Small intestine (tissue), 7 donors: Measurements from ENCODE around the gene GBX1. TPM values are rescaled to one million over a fixed set of nuclear protein-coding genes. Genes with fewer than 3 reads are reported as not detected.

Experiments used
- DNase-seq, 2 donors: peaks; one replicate each; pipeline versions ENCODE4 v3.0.0 to v3.0.0-alpha.2; 2013
- FAIRE-seq: peaks from 2 replicates; lab custom pipeline; 2012; peaks lifted over from hg19 to GRCh38; lab: Jason Lieb, UNC
- H3K27ac ChIP-seq, 3 donors: one replicate each; pipeline ENCODE4 v1.5.1; 2013; ENCODE audit warnings: low read length in 2 of 3, mild to moderate bottlenecking in 2 of 3, control low read depth in 1 of 3, inconsistent platforms in 1 of 3, low read depth in 1 of 3, moderate library complexity in 1 of 3
- H3K27me3 ChIP-seq, 3 donors: one replicate each; pipeline ENCODE4 v1.6.1; 2013; ENCODE audit warnings: low read length in 3 of 3, inconsistent platforms in 1 of 3; ENCODE audit not compliant: control insufficient read depth in 3 of 3, insufficient read depth in 3 of 3
- H3K36me3 ChIP-seq, 3 donors: one replicate each; pipeline ENCODE4 v1.6.1; 2013; ENCODE audit warnings: low read length in 3 of 3, inconsistent platforms in 1 of 3, low read depth in 1 of 3, mild to moderate bottlenecking in 1 of 3, moderate library complexity in 1 of 3; ENCODE audit not compliant: control insufficient read depth in 3 of 3, insufficient read depth in 2 of 3
- H3K4me1 ChIP-seq, 3 donors: one replicate each; pipeline ENCODE4 v1.6.1; 2013; ENCODE audit warnings: low read length in 2 of 3, inconsistent platforms in 1 of 3, low read depth in 1 of 3, mild to moderate bottlenecking in 1 of 3, moderate library complexity in 1 of 3; ENCODE audit not compliant: control insufficient read depth in 3 of 3, insufficient read depth in 2 of 3
- H3K4me3 ChIP-seq, 3 donors: one replicate each; pipeline ENCODE4 v1.5.1; 2013; ENCODE audit warnings: low read length in 3 of 3, control low read depth in 1 of 3, inconsistent platforms in 1 of 3, low read depth in 1 of 3, mild to moderate bottlenecking in 1 of 3, moderate library complexity in 1 of 3
- H3K9me3 ChIP-seq, 2 donors: one replicate each; pipeline ENCODE4 v1.6.1; 2013; ENCODE audit warnings: low read depth in 1 of 2, low read length in 1 of 2; ENCODE audit not compliant: control insufficient read depth in 2 of 2, insufficient read depth in 1 of 2
- WGBS, 3 donors: extraction: QIAGEN DNeasy Blood & Tissue Kit; methylation state at CpG; one replicate each; pipeline ENCODE4 v1.1.7; 2013; 5-methylcytosine and 5-hydroxymethylcytosine counted together
- polyA plus RNA-seq, 4 donors: library from polyadenylated mRNA; stranded (reverse) in 3 of 4; unstranded in 1 of 4; fragments of 200-250 nt in 3 of 4; fragments of 120-200 nt in 1 of 4; gene quantifications; one replicate each; pipeline versions ENCODE4 v1.2.1 to v1.2.3, GENCODE V29; 2013
- donor health status: healthy with polysubstance abuse.
- donor health status: control.
- donor health status: control.
- donor health status: Bipolar disorder and iron deficiency.
- donor health status: healthy.

The GBX1 gene
- polyA plus RNA-seq, 4 donors, result 0.06 TPM; not detected in 3

DNA sequence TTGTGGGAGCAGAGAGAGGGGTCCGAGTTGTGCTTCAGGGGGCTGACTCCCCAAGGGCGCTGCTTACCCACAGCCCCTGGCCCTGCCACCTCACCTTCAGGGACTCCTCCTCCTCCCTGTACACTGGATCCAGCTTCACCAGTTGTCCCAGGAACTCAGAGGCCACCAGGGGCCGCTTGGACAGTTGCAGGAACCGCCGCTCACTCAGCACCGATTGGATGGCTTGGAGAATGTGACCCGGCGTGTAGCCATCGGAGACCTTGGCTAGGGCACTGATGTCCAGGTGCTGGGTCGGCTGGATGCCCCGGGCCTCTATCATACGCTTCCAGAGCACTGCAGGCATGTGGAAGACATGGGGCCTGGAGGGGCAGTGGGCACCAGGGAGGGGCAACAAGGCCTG lies 24.1 kb upstream of the GBX1 start:
- FAIRE-seq, result no peak
- no peaks in the 10 kb centered on the region for H3K4me1 ChIP-seq
- H3K36me3 ChIP-seq, result no peaks in the 10 kb centered on the region
- no peaks in the 10 kb centered on the region for H3K9me3 ChIP-seq
- WGBS, 3 donors, result 81 to 87% (median 83%) methylated on average over 12 of the region's 12 CpGs
- H3K4me3 ChIP-seq, result no peak overlapping the region
- DNase-seq, result no peak
- H3K27ac ChIP-seq, result no peak overlapping the region
- H3K27me3 ChIP-seq, result peaks cover 0 to 29% (median 0%) of the 10 kb centered on the region in 3 donors

- peaks cover 0 to 12% (median 0%) of the 10 kb centered on the region in 3 donors for H3K27me3 ChIP-seq
- WGBS, 3 donors, result 65 to 78% (median 66%) methylated on average over 4 of the region's 4 CpGs
- no peak for DNase-seq
- H3K9me3 ChIP-seq, result no peaks in the 10 kb centered on the region
- H3K36me3 ChIP-seq, result no peaks in the 10 kb centered on the region
- H3K4me3 ChIP-seq, result no peak overlapping the region
- H3K27ac ChIP-seq, result no peak overlapping the region
- H3K4me1 ChIP-seq, result no peaks in the 10 kb centered on the region
- no peak for FAIRE-seq
These were observed 21.5 kb upstream of the GBX1 start for GRCh38 chr7:151189038-151189437.

DNA sequence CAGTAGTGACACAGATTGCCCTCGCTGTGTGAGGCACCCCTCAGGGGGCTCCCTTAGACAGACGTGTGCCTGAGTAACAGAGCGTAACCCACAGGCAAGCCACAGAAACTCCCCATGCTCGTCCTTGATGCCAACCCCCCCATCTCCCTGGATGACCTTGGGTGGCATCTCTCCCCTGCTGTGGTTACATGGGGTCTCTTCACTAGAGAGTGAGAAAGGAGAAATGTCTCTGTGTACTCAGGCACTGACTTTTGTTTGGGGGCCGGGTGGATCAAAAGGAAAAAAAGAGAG lies 20.7 kb upstream of the GBX1 start:
- no peak overlapping the region for H3K4me3 ChIP-seq
- H3K36me3 ChIP-seq, result no peaks in the 10 kb centered on the region
- H3K4me1 ChIP-seq, result no peaks in the 10 kb centered on the region
- no peaks in the 10 kb centered on the region for H3K9me3 ChIP-seq
- 52 to 67% (median 53%) methylated on average over 5 of the region's 5 CpGs for WGBS, 3 donors
- DNase-seq (no peak), FAIRE-seq (no peak)
- H3K27me3 ChIP-seq, result peaks cover 0 to 12% (median 0%) of the 10 kb centered on the region in 3 donors
- no peak overlapping the region for H3K27ac ChIP-seq

DNA sequence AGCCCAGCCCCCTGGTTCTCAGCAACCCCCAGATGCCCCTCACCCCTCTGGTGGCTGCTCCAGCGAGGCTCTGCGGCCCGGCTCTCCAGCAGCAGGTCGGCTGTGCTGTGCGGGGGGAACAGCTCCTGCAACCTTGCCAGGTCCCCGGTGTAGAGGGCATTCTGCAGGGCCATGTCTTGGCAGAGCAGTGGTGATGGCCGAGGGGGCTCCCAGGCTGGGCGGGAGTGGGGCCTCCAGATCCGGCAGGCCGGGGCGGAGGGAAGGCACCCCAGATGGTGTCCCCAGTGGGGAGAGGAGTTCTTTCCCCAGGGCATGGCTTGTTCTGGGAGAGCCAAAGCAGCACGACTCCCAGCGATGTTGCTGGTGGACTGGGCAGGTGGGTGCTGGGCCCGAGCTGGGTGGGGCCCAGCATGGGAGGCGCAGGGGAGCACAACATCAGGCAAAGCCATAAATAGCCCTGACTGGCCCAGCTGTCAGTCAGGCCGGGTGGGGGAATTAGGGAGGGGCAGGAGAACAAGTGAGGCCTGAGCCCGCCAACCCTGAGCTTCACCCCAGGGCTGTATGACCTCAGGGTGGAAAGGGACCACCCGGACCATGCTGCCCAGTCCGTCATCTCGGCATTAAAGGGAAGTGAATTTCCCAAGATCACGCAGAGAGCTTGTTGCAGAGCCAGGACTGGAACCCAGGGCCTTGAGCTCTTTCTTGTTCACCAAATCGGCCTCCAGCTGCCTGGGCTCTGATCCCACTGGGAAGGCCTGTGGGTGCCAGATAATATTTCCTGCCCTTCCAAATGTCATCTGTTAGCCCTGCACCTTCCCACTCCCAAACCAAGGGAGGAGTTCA lies 20.1 kb upstream of the GBX1 start:
- H3K36me3 ChIP-seq, result no peaks in the 10 kb centered on the region
- H3K27ac ChIP-seq, result no peak overlapping the region
- H3K4me3 ChIP-seq, result no peak overlapping the region
- H3K9me3 ChIP-seq, result no peaks in the 10 kb centered on the region
- DNase-seq (no peak), FAIRE-seq (no peak)
- H3K27me3 ChIP-seq, result peaks cover 0 to 12% (median 0%) of the 10 kb centered on the region in 3 donors
- no peaks in the 10 kb centered on the region for H3K4me1 ChIP-seq
- 72 to 78% (median 76%) methylated on average over 20 to 22 of the region's 22 CpGs for whole genome bisulfite sequencing, 3 donors

DNA sequence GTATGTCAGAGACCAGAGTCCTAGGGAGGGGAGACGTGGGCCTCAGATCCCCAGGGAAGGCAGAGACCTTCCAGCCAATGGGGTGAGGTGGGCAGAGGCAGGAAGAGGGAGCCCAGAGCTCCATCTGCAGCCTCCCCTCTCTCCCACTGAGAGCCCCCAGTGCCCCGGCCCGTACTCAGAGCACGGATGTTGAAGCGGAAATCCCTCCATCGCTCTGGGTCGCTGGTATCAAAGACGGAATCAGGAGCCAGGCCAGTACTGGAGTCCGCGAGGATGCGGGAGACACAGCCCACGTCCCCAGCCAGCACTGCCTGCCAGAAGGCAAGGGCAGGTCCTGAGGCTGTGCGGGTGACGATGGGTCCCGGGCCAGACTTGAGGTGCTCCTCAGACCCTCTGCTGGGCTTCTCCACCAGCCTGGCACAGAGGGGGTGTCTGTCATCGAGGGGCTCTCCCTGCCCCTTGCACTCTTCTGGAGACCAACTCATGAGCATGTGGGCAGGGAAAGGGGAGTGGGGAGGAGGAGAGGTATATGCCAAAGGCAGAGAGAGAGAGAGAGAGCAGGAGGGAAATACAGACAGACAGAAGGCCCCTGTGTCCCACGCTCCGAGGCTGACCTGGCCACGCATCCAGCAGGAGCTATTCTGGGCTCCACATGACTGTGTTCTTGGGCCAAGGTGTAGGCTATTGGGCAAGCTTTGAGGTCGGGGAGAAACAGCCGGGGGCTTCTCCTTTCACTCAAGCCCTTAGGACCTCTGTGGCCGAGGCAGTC lies 19.3 kb upstream of the GBX1 start, which contains the start of gene ASB10:
Gene ASB10, minus strand, starts transcription at position 611 of the 769 bp plus-strand sequence. Its CDS starts 120 bp downstream, at position 491.
- Histone ChIP-seq H3K9me3 (no peaks in the 10 kb centered on the region), H3K4me1 (no peaks in the 10 kb centered on the region), H3K27ac (no peak within 1 kb of the TSS), H3K36me3 (no peaks in the 10 kb centered on the region), H3K27me3 (peaks cover 0 to 12% (median 0%) of the 10 kb centered on the region in 3 donors), H3K4me3 (no peak within 1 kb of the TSS)
- FAIRE-seq, result no peak
- 80 to 84% (median 83%) methylated on average over 21 to 22 of the region's 22 CpGs for WGBS, 3 donors
- DNase-seq, result no peak

GRCh38 chr7:151185762-151186639 lies 18.5 kb upstream of the GBX1 start:
- 73 to 84% (median 83%) methylated on average over 16 of the region's 16 CpGs for WGBS, 3 donors
- Histone ChIP-seq H3K4me3 (no peak overlapping the region), H3K27ac (no peak overlapping the region), H3K27me3 (peaks cover 0 to 12% (median 0%) of the 10 kb centered on the region in 3 donors), H3K4me1 (no peaks in the 10 kb centered on the region), H3K36me3 (no peaks in the 10 kb centered on the region), H3K9me3 (no peaks in the 10 kb centered on the region)
- DNase-seq, result no peak
- FAIRE-seq, result no peak

GRCh38 chr7:151181011-151181431 lies 13.5 kb upstream of the GBX1 start:
- Histone ChIP-seq H3K9me3 (no peaks in the 10 kb centered on the region), H3K4me1 (no peaks in the 10 kb centered on the region), H3K27me3 (peaks cover 0 to 17% (median 0%) of the 10 kb centered on the region in 3 donors), H3K4me3 (no peak overlapping the region), H3K27ac (no peak overlapping the region), H3K36me3 (no peaks in the 10 kb centered on the region)
- DNase-seq, result no peak
- FAIRE-seq, result no peak
- 81 to 84% (median 82%) methylated on average over 22 of the region's 22 CpGs for WGBS, 3 donors

DNA sequence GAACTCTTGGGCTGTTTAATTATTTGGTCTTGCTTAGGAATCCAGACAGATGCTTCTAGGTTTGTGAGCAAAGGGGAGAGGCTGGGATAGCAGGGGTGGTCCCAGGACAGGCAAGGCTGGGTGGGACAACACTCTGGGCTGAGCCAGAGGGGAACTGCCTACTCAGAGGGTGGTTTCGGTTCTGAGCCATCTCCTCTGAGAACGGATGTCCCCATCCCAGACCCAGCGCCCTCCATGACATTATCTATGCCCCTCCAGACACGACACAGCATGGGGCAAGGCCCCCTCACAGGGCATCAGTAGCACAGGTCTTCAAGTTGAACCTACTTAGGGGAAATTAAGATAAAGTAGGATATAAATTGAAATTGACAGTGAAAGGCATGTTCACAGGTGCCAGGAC lies 12.5 kb upstream of the GBX1 start:
- H3K36me3 ChIP-seq, result no peaks in the 10 kb centered on the region
- 76 to 78% (median 77%) methylated on average over 4 of the region's 4 CpGs for WGBS, 3 donors
- H3K27ac ChIP-seq, result no peak overlapping the region
- FAIRE-seq (no peak), DNase-seq (no peak)
- no peak overlapping the region for H3K4me3 ChIP-seq
- H3K4me1 ChIP-seq, result no peaks in the 10 kb centered on the region
- H3K9me3 ChIP-seq, result no peaks in the 10 kb centered on the region
- H3K27me3 ChIP-seq, result peaks cover 0 to 28% (median 0%) of the 10 kb centered on the region in 3 donors
